Measurements from ENCODE around the gene SCD5. TPM values are rescaled to one million over a fixed set of nuclear protein-coding genes. Genes with fewer than 3 reads are reported as not detected.
"Not testable (repeated sequence)": the region's sequence is repeated elsewhere in the genome, so short reads cannot be mapped to it uniquely, and the experiment has no call there.

Gene SCD5
- polyA plus RNA-seq, 2 of the 4 experiments (the other 2 are of a cell fraction): 9.8 to 11.9 TPM

DNA sequence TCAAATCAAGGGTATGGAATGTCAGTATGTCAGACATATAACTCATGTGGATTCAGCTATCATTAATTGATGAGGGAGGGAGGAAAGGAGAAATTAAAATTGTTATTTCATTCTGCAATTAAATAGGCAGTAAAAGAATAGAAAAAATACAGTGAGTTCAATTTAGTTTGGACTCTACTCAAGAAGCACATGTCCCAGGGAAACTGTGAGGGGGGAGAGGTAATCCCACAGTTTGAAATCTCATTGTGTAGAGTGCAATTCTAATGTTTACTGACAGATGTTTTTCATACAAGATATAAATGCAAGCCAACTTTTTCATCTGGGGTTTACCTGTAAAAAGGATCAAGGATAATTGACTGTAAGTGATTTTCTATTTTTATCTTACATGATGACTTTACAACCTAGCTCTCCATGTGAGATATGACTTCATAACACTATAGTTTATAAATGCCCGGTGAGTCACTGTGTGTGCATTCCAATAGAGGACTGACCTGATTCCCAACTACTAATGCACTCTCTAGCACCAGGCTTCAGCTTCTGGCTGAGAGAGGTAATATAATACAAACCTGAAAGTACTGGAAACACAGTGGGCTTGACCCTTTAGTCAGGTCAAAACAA lies 35.2 kb upstream of the SCD5 start:
- Histone ChIP-seq H3K27ac (no peak overlapping the region), H3K4me3 (no peak overlapping the region), H3K4me1 (peaks cover 10% of the 10 kb centered on the region), H3K4me2 (no peak overlapping the region), H3K9me3 (no peaks in the 10 kb centered on the region)
- no peak for FAIRE-seq
- peak in 1 of 2 experiments; percentile 33 for DNase-seq (ENCODE audit: low read depth in 1 of 2, low spot score in 1 of 2)
- ATAC-seq: peak; percentile 89 to 91
- ChIA-PET POLR2A (no interaction called here), CTCF (interaction anchor here (1.0 kb wide), 1 partner anchor 15 kb away, joined by 3 read pairs; no protein-coding TSS in a partner anchor)
- WGBS (ENCODE audit: missing lambda C conversion rate): 20% methylated on average over 1 of the region's 1 CpG
- TF ChIP-seq FOSL2 (IDR thresholded peaks at IDR 0.05): no peak
- TF ChIP-seq FOSL2 (CRISPR knock-in tag; IDR thresholded peaks at IDR 0.05): peak; percentile 35; the same call in 1 of the 2 replicates
- no peak for TF ChIP-seq TP53 (CRISPR knock-in tag; IDR thresholded peaks at IDR 0.05)

GRCh38 chr4:82833060-82833459 lies 34.5 kb upstream of the SCD5 start:
- H3K27ac ChIP-seq; H3K9me3 ChIP-seq; DNase-seq (ENCODE audit: low read depth in 1 of 2, low spot score in 1 of 2); FAIRE-seq; CTCF ChIA-PET; ATAC-seq; POLR2A ChIA-PET; H3K4me3 ChIP-seq; H3K4me2 ChIP-seq; H3K4me1 ChIP-seq: not testable (repeated sequence)
- 84% methylated on average over 4 of the region's 4 CpGs for WGBS (ENCODE audit: missing lambda C conversion rate)

DNA sequence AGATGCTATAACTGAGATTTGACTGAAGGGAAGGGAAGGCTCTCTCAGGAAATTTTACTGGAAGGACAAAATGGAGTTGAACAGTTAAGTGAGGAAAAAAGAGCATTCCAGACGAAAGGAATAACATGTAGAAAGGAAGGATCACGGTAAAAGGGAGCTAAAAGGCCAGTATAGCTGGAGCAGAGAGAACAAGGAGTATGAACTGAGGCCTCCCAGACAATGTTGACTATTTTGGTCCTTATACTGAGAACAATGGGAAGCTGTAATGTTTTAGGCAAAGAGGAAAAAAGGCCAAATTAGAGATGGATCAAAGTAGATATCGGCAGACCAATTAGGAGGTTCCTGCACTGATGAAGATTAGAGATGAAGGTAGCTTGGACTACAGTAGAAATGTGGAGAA lies 26.8 kb upstream of the SCD5 start:
- H3K27ac ChIP-seq: no peak overlapping the region
- WGBS (ENCODE audit: missing lambda C conversion rate): 75% methylated on average over 3 of the region's 3 CpGs
- H3K4me3 ChIP-seq: no peak overlapping the region
- H3K4me1 ChIP-seq: no peaks in the 10 kb centered on the region
- ATAC-seq (no peak), DNase-seq (ENCODE audit: low read depth in 1 of 2, low spot score in 1 of 2) (no peak), FAIRE-seq (no peak)
- H3K9me3 ChIP-seq: no peaks in the 10 kb centered on the region
- CTCF ChIA-PET: no interaction called here
- no peak overlapping the region for H3K4me2 ChIP-seq
- TF ChIP-seq RCOR1 (IDR thresholded peaks at IDR 0.05; ENCODE audit: low read depth, low read length): no peak
- TF ChIP-seq TP53 (CRISPR knock-in tag; IDR thresholded peaks at IDR 0.05): no peak
- TF ChIP-seq HES2 (IDR thresholded peaks at IDR 0.05): no peak
- no peak for TF ChIP-seq SREBF2 (IDR thresholded peaks at IDR 0.05)
- no peak for TF ChIP-seq FOSB (CRISPR knock-in tag; IDR thresholded peaks at IDR 0.05)
- TF ChIP-seq TFCP2L1 (CRISPR knock-in tag; IDR thresholded peaks at IDR 0.05): no peak
- no peak for TF ChIP-seq BHLHE40 (IDR thresholded peaks at IDR 0.05; ENCODE audit: low read depth, low read length)
- no peak for TF ChIP-seq ATOH8 (CRISPR knock-in tag; IDR thresholded peaks at IDR 0.05; ENCODE audit: low read depth)
- no peak for TF ChIP-seq EHMT2 (IDR thresholded peaks at IDR 0.05; ENCODE audit: low read depth)
- no peak for TF ChIP-seq JUNB (IDR thresholded peaks at IDR 0.05)
- TF ChIP-seq CHD2 (IDR thresholded peaks at IDR 0.05; ENCODE audit: low read length, partially characterized antibody): no peak
- TF ChIP-seq ZFP36 (IDR thresholded peaks at IDR 0.05; ENCODE audit: borderline replicate concordance, partially characterized antibody): no peak
- no peak for TF ChIP-seq HOXB5 (CRISPR knock-in tag; IDR thresholded peaks at IDR 0.05)
- POLR2A ChIA-PET: no interaction called here

DNA sequence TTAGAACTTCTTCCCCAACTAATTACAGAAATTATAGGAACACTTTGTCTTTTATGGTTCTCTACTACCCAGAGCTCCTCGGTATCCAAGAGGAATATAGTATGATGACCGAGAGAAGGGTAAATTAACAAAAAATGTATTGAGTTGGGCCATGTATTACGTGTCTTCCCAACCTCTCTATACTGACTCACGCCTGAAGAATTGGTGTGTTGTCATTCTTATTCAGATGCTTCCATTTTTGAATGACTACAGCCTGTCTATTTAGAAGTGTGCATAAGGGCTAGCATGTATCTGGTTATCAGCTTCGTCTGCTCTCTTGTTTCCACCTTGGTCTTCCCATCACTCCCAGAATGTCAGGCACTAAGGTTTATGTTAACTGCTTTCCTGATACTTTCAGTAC lies 24.5 kb upstream of the SCD5 start:
- DNase-seq (ENCODE audit: low read depth in 1 of 2, low spot score in 1 of 2) (no peak), ATAC-seq (no peak), FAIRE-seq (no peak)
- H3K27ac ChIP-seq: no peak overlapping the region
- no peak overlapping the region for H3K4me2 ChIP-seq
- H3K9me3 ChIP-seq: no peaks in the 10 kb centered on the region
- H3K4me3 ChIP-seq: no peak overlapping the region
- ChIA-PET POLR2A (no interaction called here), CTCF (interaction anchor here (0.9 kb wide), 1 partner anchor 20 kb away, joined by 3 read pairs; no protein-coding TSS in a partner anchor)
- 89% methylated on average over 5 of the region's 5 CpGs for WGBS (ENCODE audit: missing lambda C conversion rate)
- H3K4me1 ChIP-seq: no peaks in the 10 kb centered on the region
- TF ChIP-seq HDAC2 (IDR thresholded peaks at IDR 0.05): no peak
- TF ChIP-seq FOSB (CRISPR knock-in tag; IDR thresholded peaks at IDR 0.05): no peak
- TF ChIP-seq CHD4 (IDR thresholded peaks at IDR 0.05; ENCODE audit: borderline replicate concordance): no peak
- no peak for TF ChIP-seq TP53 (CRISPR knock-in tag; IDR thresholded peaks at IDR 0.05)
- TF ChIP-seq EP300 (IDR thresholded peaks at IDR 0.05): no peak
- no peak for TF ChIP-seq MAFK (IDR thresholded peaks at IDR 0.05; ENCODE audit: partially characterized antibody)
- TF ChIP-seq, protein P1, sequence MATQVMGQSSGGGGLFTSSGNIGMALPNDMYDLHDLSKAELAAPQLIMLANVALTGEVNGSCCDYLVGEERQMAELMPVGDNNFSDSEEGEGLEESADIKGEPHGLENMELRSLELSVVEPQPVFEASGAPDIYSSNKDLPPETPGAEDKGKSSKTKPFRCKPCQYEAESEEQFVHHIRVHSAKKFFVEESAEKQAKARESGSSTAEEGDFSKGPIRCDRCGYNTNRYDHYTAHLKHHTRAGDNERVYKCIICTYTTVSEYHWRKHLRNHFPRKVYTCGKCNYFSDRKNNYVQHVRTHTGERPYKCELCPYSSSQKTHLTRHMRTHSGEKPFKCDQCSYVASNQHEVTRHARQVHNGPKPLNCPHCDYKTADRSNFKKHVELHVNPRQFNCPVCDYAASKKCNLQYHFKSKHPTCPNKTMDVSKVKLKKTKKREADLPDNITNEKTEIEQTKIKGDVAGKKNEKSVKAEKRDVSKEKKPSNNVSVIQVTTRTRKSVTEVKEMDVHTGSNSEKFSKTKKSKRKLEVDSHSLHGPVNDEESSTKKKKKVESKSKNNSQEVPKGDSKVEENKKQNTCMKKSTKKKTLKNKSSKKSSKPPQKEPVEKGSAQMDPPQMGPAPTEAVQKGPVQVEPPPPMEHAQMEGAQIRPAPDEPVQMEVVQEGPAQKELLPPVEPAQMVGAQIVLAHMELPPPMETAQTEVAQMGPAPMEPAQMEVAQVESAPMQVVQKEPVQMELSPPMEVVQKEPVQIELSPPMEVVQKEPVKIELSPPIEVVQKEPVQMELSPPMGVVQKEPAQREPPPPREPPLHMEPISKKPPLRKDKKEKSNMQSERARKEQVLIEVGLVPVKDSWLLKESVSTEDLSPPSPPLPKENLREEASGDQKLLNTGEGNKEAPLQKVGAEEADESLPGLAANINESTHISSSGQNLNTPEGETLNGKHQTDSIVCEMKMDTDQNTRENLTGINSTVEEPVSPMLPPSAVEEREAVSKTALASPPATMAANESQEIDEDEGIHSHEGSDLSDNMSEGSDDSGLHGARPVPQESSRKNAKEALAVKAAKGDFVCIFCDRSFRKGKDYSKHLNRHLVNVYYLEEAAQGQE (IDR thresholded peaks at IDR 0.05): no peak
- TF ChIP-seq HMGXB4 (CRISPR knock-in tag; IDR thresholded peaks at IDR 0.05; ENCODE audit: borderline replicate concordance): no peak
- TF ChIP-seq ATOH8 (CRISPR knock-in tag; IDR thresholded peaks at IDR 0.05; ENCODE audit: low read depth): no peak
- no peak for TF ChIP-seq MYC (IDR thresholded peaks at IDR 0.05; ENCODE audit: borderline replicate concordance, low read length)
- TF ChIP-seq EHF (CRISPR knock-in tag; IDR thresholded peaks at IDR 0.05): no peak
- TF ChIP-seq CBX2 (IDR thresholded peaks at IDR 0.05; ENCODE audit: borderline replicate concordance, low read depth): no peak

Measured in A549 (cell line).